Chondrocyte (in vitro differentiated cells): Measurements from ENCODE around the gene ALKBH3. TPM values are rescaled to one million over a fixed set of nuclear protein-coding genes. Genes with fewer than 3 reads are reported as not detected.
A peak's percentile ranks its signal among the peaks of the same experiment; 100 is the strongest.

Experiments
- DNase-seq: peaks from one replicate; pipeline ENCODE4 v3.0.0; 2021; ENCODE audit warnings: mixed read lengths, low spot score
- H3K27ac Mint-ChIP-seq: one replicate; pipeline ENCODE4 v1.8.0; 2021; ENCODE audit warnings: mild to moderate bottlenecking, moderate library complexity, mixed read lengths; ENCODE audit not compliant: unreplicated experiment
- H3K27me3 Mint-ChIP-seq: 2 replicates; pipeline ENCODE4 v1.8.0; 2021; ENCODE audit warnings: low read depth, mixed read lengths
- H3K36me3 Mint-ChIP-seq: 2 replicates; pipeline ENCODE4 v1.8.0; 2021; ENCODE audit warnings: low read depth, mixed read lengths
- H3K4me1 Mint-ChIP-seq: 2 replicates; pipeline ENCODE4 v1.8.0; 2021; ENCODE audit warnings: low read depth, mild to moderate bottlenecking, mixed read lengths
- H3K4me3 Mint-ChIP-seq: one replicate; pipeline ENCODE4 v1.8.0; 2021; ENCODE audit warnings: mild to moderate bottlenecking, moderate library complexity, mixed read lengths; ENCODE audit not compliant: unreplicated experiment
- H3K9me3 Mint-ChIP-seq: 2 replicates; pipeline ENCODE4 v1.8.0; 2021; ENCODE audit warnings: low read depth, mixed read lengths
- total RNA-seq: library from RNA; stranded (reverse); gene quantifications from 3 replicates; pipeline ENCODE4 v1.2.1, GENCODE V29; 2021
- TF ChIP-seq, protein P1 (sequence below): fragments of 200-600 bp; sonication (generic); IDR thresholded peaks from 2 replicates; pipeline ENCODE4 v1.5.0; 2021; ENCODE audit warnings: antibody characterized with exemption, mild to moderate bottlenecking, moderate library complexity

ALKBH3 gene
- total RNA-seq, 1 donor from 2014 or later = 26.5 TPM

DNA sequence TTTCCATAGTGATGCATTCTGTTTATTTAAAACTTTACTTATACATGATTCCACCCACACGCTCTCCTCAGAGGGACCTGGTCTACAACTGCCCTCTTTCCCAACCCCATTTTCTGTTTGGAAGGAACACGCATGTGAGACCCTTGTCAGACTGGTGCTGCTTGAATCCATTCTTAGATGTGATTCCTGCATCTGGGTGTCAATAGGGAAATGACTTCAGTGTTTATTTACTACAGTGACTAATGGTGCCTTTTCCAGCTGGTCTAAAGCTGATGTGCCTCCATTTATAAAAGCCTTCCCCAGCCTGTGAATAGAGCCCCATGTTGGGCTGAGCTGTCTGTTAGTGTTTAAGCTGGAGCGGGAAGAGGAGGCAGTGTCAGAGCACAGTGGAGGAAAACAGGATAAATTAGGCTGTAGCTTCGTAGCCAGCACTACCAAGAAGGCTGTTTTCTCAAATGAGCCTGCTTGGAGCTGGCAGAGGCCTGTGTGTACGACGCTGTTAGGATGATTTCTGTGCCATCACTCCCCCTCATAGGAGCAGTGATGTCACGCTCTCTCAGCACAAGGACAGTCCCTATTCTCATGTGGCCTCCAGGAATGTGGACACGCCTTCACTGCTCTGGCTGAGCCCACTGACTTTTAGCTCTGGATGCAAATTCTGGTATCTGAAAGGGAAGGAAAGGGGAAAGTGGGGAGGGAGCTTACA lies 42.9 kb downstream of the ALKBH3 start:
- TF ChIP-seq, protein P1, sequence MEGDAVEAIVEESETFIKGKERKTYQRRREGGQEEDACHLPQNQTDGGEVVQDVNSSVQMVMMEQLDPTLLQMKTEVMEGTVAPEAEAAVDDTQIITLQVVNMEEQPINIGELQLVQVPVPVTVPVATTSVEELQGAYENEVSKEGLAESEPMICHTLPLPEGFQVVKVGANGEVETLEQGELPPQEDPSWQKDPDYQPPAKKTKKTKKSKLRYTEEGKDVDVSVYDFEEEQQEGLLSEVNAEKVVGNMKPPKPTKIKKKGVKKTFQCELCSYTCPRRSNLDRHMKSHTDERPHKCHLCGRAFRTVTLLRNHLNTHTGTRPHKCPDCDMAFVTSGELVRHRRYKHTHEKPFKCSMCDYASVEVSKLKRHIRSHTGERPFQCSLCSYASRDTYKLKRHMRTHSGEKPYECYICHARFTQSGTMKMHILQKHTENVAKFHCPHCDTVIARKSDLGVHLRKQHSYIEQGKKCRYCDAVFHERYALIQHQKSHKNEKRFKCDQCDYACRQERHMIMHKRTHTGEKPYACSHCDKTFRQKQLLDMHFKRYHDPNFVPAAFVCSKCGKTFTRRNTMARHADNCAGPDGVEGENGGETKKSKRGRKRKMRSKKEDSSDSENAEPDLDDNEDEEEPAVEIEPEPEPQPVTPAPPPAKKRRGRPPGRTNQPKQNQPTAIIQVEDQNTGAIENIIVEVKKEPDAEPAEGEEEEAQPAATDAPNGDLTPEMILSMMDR = no peak
- DNase-seq = no peak
- H3K4me3 Mint-ChIP-seq = no peak overlapping the region
- H3K4me1 Mint-ChIP-seq = peaks cover 41% of the 10 kb centered on the region
- peak overlapping the region; percentile 96 for H3K27ac Mint-ChIP-seq
- H3K36me3 Mint-ChIP-seq = peaks cover 8% of the 10 kb centered on the region
- no peaks in the 10 kb centered on the region for H3K27me3 Mint-ChIP-seq
- no peaks in the 10 kb centered on the region for H3K9me3 Mint-ChIP-seq

DNA sequence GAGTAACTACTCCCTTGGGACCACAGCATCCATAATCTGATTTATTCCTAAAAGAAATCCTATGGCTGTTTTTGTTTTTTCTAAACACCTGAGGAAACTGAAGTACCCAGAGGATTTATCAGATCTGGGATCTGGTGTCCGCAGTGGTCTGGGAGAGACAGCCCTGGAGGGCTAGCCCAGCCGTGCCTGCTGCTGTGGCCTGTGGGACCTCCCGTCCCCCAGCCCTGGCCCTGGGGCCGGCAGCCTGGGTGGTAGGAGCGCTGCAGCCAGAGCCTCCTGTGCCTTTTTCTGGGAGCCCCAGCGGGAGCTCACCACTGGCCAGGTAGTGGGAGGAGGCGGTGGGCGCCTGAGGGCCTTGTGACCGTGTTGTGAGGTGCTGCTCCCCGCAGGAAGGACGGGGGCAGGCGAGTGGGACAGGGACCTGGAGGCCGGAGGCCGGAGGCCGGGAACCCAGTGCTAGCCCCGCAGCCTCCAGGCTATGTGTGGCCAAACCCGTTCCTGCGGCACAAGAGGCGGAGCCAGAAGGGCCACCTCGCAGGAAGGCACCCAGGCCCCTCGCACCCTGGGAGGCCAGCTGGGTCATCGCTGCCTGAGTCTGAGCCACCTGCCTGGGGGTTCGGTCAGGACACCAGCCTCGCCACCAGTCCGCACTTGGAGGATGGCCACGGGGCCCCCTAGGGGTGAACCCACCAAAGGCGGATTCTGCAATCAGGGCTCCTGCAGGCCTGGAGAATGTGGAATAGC lies 43.7 kb downstream of the ALKBH3 start:
- no peak for DNase-seq
- Mint-ChIP-seq H3K27ac (peak overlapping the region; percentile 96), H3K4me1 (peaks cover 41% of the 10 kb centered on the region), H3K36me3 (peaks cover 4% of the 10 kb centered on the region), H3K27me3 (no peaks in the 10 kb centered on the region), H3K4me3 (no peak overlapping the region), H3K9me3 (no peaks in the 10 kb centered on the region)
- TF ChIP-seq, protein P1 = peak; percentile 29

DNA sequence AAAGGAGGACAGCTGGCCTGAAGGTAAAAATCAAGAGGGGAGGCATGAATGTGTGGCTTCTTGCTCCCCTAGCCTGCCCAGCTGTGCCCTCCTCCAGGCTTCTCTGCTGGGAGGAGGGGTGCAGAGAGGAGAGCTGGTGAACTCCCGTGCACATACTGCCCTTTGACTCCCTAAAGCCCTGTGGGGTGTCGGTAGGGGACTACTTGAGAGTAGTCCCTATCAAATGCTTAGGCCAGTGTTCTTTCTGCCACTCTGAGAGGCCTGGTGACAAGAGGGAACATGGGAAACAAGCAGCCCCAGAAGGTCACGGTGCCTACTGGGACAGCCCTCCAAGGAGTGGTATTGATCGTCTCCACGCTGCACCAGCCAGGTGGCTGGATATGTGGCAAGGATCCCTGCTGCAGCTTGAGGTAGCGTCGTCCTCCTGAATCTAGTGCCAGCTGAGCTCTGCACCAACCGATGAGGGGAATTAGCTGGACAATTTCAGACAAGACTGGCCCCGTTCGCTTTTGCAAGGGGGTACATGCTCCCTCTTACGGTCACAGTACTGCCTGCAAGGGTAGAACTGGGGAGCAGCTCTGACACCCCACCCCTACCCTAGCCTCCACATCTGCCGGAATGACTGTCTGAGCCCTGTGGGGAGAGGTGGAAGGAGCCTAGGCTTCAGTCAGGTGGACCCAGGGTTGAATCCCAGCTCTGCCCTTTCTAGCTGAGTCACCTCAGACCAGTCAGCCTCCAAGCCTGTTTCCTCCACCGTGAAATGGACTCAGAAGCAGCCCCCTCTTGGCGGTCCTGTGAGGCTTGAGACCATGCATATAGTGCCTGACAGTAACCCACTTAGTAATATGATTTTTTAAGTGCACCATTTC lies 44.7 kb downstream of the ALKBH3 start:
- Mint-ChIP-seq H3K4me1 (peaks cover 36% of the 10 kb centered on the region), H3K36me3 (peaks cover 2% of the 10 kb centered on the region), H3K9me3 (no peaks in the 10 kb centered on the region), H3K27ac (peak overlapping the region; percentile 12), H3K27me3 (no peaks in the 10 kb centered on the region), H3K4me3 (no peak overlapping the region)
- no peak for DNase-seq
- TF ChIP-seq, protein P1 = no peak

GRCh38 chr11:43925932-43926505 lies 45.4 kb downstream of the ALKBH3 start:
- H3K4me1 Mint-ChIP-seq = peaks cover 29% of the 10 kb centered on the region
- no peaks in the 10 kb centered on the region for H3K36me3 Mint-ChIP-seq
- no peak for DNase-seq
- TF ChIP-seq, protein P1 = no peak
- no peaks in the 10 kb centered on the region for H3K27me3 Mint-ChIP-seq
- no peak overlapping the region for H3K4me3 Mint-ChIP-seq
- no peaks in the 10 kb centered on the region for H3K9me3 Mint-ChIP-seq
- H3K27ac Mint-ChIP-seq = no peak overlapping the region

DNA sequence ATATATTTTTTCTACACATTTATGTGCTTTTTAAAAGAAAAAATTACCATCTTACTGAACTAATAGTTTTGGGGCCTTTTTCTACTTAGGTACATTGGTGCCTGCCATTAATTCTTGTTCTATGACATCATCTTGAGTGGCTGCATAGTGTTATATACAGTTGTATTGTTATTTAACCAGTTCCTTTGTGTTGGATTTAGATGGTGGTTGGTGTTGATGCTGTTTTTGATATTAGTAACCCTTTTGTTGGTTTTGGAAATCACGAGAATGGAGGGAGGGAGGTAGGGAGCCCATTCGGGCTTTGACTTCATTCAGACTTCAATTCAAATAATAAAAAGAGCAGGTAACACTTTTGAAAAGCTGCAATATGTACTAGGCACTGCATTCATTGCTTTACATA lies 46.4 kb downstream of the ALKBH3 start:
- Mint-ChIP-seq H3K27me3 (no peaks in the 10 kb centered on the region), H3K9me3 (no peaks in the 10 kb centered on the region), H3K4me1 (peaks cover 21% of the 10 kb centered on the region), H3K4me3 (no peak overlapping the region), H3K36me3 (no peaks in the 10 kb centered on the region), H3K27ac (no peak overlapping the region)
- DNase-seq = no peak
- TF ChIP-seq, protein P1 = no peak
